Right ventricle myocardium superior (tissue), 1 donor: Measurements from ENCODE around the gene TMEM271. TPM values are rescaled to one million over a fixed set of nuclear protein-coding genes. Genes with fewer than 3 reads are reported as not detected.

Experiments used
- ATAC-seq: fragments of 200-7000 bp; cut with Tn5 transposase; one replicate; pipeline ENCODE4 v1.9.1; 2020; ENCODE audit warnings: mild to moderate bottlenecking; ENCODE audit not compliant: poor library complexity
- DNase-seq: peaks from one replicate; pipeline ENCODE4 v3.0.0-alpha.2; 2020
- intact Hi-C: fragments of 100-400 bp; cut with DNase I; formaldehyde crosslinking; loops from one replicate; pipeline ENCODE4 v1.11.2; 2022
- total RNA-seq: library from RNA; stranded (reverse); fragmentation: NEBNext Ultra II Directional; extraction: Animal tissue kit (Norgen Biotek cat#: 25700); gene quantifications from one replicate; pipeline ENCODE4 v1.2.1, GENCODE V29; 2021
- donor health status: DM: no; HTN: yes; CAD: no; lungs with severe emphysema.

The TMEM271 gene
- total RNA-seq, 1 donor from 2014 or later: not detected

DNA sequence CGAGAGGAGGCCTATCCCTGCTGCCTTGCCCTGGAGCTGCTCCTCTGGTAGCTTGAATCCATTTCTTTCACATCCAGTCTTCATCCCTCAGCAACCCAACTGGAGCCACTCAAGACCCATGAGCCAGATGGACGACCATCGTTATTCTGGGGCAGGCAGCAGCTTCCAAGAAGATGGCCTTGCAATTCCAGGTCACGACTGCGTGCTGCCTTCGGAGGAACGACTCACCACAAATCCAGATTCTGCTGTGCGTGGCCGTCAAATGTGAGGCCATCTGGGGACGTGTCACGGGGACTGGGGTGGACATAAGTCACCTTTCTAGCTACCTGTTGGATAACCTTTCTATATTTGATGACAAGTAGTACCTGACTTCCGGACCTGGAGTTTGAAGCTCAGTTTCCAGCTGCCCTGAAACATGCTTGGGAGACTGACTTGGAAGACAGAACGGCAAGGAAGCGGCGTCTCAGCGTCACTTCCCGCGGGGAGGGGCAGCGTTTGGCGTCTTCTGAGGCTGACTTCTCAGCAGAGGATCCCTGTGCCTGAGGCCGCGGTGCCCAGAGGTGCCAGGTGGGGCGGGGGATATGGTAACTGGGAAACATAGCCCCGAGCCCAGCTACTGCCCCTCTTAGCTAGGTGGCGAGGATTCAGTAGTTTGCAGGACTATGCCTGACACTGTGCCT is 11.7 kb upstream of the TMEM271 start:
- DNase-seq (no peak), ATAC-seq (no peak)
- intact Hi-C loops: no loop called here

DNA sequence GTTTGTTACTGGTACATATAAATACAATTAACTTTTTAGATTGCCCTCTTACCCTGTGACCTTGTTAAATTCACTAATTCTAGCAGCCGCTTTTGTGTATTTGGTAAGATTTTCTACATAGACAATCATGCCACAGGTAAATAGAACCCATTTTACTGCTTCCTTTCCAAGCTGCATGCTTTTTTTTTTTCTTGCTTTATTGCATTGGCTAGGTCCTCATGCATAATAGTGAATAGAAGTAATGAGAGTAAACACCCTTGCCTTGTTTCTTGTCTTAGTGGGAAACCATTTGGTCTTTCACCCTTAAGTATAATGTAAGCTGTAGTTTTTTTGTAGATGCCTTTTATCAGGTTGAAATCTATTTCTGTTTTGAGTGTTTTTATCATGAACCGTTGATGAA is 7.7 kb upstream of the TMEM271 start:
- DNase-seq: no peak
- intact Hi-C loops: no loop called here
- ATAC-seq: no peak

DNA sequence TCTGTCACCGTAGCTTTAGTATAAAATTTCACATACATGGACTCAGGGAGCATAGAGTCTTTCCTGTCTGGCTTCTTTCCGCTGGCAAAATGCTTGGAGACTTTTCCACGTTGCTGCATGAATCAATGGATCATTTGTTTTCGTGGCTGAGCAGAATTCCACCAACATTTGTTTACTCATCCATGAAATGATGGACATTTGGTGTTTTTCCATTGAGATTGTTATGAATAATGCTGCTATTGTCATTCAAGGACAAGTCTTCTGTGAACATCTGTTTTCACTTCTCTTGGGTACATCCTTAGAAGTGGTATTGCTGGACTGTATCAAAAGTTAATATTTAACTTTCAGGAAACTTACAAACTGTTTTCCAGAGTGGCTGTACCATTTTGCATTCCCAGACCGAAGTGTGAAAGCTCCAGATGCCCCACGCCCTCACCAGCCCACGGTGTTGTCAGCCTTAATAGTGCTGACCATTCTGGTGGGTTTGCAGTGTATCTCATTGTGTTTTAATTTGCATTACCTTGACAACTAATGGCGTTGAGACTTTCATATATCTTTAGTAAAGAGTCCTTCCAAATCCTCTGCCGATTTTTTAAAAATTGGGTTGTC is 5.8 kb upstream of the TMEM271 start:
- intact Hi-C loops: no loop called here
- DNase-seq: no peak
- no peak for ATAC-seq

DNA sequence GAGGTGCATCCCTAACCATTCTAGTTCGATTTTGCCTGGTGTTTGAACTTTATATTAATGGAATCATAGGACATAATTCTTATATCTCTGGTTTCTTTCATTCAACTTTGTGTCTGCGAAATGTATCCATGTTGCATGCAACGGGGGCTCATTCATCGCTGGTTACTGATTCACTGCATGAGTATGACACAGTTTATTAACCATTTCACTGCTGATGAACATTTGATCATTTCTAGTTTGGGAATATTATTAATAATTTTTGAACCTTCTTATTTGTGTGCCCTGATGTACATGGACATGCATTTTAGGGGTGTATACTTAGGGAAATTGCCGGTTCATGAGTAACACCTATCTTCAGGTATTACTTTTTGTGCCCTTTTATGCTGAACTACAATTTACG is 5.1 kb upstream of the TMEM271 start:
- DNase-seq (no peak), ATAC-seq (no peak)
- intact Hi-C loops: no loop called here

DNA sequence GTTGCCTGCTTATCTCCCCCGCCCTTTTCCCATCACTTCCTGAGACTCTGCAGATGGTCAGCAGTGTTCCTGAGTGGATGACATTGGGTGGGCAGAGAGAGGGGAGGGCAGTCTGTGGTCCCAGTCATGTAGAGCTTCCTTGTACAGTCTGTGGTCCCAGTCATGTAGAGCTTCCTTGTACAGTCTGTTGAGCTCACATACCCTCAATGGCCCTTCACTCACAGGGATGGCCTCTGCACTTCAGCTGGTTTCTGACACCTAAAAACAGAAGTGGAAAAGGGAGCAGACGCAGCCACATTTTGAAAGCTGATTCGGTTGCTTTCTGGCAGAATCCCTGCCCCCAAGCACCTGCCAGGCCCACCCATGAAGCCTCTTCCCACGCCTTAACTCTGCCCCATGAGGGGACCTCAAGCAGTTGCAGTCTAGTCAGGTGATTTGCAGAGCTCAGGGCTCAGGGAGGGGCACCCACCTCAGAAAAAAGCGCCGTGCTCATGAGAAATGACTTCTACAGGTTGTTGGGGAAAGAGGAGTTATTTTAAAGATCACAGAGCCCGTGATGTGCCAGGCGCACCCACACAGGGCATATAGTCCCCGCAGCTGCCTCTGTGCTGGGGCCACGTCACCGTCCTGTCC is 3.6 kb upstream of the TMEM271 start:
- intact Hi-C loops: no loop called here
- DNase-seq (peak; percentile 17), ATAC-seq (no peak)

DNA sequence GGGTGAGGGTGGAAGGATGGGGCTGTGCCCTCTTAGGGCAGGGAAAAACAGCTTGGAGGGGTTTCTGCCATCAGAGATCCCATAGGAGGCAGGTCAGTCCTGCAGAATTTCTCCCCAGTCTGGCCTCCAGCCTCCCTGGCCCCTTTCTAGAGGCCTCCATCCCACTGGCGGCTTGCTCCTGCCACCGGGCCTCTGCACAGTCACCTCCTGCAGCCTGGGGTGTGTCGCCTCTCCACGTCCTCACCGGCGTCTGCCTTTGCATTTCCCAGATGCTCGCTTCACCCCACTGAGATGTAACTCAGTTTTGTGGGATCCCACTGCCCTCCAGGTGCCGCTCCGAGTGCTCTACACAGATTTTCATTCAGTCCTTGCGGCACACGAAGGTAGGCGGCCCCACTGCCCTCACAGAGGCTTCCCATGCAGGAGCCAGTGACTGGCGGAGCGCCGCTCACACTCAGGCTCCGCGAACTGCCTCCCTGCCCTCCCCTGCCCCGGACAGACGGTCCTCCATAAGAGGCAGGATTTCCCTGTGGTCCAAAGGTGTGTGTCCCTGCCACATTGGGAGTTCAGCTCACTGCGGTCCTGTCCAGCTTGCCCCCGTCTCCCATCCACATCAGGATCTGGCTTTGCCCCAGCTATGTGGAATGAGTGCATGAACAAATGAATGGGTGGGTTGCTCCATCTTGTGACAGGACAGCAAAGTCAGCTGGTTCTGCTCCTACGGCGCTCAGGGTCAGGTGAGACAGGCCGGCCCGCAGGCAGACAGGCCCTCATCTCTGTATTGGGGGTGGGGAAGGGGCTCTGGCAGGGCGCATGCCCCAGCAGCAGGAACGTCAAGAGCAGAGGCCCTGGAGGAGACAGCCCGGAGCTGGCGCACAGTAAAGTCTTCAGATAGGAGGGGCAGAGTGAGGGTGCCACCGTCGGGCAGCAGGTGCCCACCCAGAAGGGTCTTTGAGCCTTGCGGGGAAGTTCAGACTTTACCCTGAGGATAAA is 2.7 kb upstream of the TMEM271 start:
- ATAC-seq (no peak), DNase-seq (peak; percentile 31)
- intact Hi-C loops: no loop called here

DNA sequence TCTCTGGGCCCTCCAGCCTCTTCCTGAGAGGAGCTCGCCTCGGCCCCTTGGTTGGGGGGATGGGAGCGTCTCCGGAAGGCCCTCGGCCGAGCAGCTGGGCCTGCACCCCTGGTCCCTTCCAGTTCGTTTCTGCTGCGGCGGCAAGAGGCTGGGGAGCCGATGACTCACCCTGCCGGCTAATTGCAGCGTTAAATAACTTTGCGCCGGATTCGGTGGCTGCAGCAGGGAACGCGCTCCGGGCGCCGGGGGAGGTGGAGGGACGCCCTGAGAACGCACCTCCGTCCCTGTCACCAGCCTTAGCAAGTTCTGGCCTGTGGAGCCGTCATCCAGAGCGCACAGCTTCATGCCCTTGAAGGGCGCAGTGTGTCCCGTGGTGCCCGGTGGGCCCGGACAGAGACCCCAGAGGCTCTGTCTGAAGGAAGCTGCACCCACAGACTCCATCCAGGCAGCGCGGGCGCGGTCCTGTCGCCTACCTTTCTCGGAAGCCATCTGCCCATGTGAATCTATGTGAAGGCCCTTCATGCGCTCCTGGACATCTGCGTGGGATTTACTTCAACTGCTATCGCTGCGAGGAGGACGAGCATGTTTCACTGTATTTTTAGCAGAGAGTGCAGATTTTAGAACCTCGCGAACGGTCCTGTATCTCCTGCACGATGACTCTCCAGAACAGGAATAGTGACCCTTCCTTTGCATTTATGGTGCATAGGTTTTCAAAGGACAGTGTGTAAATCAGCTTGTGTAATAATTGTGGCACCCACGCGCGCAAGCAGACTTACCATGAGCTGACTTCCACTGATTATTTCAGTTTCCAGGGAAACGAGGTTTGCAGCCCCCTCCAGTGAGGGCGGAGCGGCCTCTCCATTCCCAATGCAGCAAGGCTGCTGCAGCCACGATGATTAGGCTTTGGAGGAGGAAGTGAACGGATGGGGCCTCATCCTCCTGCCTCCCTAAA is 1.7 kb upstream of the TMEM271 start:
- ATAC-seq (no peak), DNase-seq (peak; percentile 32)

DNA sequence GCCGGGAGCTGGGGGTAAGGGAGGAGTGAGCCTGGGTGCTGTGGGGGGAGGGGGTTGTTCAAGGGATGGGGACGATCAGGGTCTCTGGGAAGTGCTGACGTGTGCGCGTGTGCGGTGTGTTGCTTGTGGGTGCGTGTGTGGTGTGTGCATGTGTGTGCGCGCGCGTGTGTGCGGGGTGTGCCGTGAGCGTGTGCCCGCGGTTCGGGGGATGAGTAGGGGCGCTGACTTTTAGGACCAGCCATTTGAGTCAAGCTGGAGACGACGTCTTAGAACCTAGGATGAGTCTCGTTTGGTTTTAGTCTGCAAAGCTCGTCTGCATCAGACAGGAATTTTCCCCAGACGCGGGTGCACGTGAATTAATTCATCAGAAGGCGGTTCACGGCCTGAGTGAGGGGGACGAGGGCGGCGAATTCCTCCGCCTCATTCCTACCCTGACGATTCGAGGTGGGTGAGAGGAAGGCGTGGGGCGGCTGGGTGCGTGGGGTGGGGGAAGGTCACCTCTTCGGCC is 950 bp upstream of the TMEM271 start:
- intact Hi-C loops: no loop called here
- no peak for ATAC-seq
- peak; percentile 20 for DNase-seq

More for the DNA sequence above, 1.7 kb upstream of the TMEM271 start:
- intact Hi-C loops: no loop called here

DNA sequence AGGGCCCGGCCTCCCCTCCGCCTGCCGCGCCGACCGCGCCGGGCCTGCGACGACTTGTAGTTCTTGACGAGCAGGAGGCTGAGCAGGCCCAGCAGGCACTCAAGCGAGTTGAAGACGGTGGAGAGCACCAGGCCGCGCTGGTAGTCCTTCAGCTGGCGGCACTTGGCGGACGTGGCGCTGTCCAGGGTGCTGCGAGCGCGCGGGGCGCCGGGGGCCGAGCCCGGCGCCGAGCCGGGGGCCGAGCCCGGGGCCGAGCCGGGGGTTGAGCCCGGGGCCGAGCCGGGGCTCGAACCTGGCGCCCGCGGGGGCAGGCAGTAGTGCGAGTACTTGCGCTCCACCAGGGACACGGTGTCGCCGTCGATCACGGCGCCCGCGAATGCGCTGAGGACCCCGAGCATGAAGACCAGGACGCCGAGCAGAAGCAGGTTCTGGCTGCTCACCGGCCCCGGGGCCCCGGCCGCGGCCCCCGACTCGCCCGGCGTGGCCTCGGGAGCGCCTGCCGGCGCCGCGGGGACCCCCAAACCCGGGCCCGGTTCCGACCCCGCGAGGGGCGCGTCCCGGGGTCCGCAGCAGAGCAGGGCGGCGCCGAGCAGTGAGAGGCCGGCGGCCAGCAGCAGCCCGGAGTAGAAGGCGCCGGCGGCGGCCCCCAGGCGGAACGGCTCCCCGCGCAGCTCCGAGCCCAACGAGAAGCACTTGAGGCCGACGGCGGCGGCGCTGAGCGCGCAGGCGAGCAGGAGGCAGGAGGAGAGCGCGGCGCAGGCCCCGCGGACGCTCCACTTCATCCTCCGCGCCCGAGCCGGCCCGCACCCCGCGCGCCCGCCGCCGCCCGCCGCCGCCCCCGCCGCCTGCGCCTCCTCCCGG is 584 bp downstream of the TMEM271 start:
- ATAC-seq: peak; percentile 46
- DNase-seq: peak; percentile 47

DNA sequence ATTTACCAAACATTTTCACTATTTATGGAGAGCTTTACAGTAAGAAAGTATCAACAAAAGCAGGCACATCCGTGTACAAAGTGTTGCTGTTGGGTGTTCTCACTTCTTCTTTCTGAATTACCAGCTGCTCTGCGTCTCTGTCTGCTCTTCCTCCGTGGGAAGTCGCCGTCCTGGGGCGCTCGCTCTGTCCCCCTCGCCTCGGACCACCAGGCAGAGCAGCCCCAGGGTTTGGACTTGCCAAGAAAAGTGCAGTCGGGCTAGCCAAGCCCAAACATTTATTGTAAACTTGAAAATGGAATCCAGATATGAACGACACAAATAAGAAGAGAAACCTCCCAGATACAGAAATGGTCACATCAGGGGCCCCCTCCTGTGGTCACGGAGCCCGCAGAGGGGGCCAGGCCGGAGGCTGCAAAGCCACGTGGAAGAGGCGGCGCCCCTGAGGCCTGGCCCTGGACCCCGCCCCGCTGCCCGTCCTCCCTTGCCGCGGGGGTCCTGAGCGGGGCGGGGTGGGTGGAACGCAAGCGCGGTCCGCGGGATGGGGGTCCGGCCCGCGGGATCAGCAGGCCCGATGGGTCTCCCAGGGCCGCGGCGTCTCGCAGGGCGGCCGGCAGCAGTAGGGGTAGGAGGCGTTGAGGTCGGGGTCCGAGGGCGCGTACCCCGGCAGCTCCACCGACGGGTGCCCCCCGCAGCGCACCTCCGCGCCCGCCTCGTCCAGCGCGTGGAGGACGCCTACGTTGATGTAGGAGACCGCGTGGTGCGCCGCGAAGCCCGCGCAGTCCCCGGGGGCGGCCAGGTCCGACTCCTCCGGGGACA is 1.5 kb downstream of the TMEM271 start:
- DNase-seq (peak; percentile 22), ATAC-seq (no peak)
- intact Hi-C loops: no loop called here

More for the DNA sequence above, 584 bp downstream of the TMEM271 start:
- intact Hi-C loops: no loop called here

DNA sequence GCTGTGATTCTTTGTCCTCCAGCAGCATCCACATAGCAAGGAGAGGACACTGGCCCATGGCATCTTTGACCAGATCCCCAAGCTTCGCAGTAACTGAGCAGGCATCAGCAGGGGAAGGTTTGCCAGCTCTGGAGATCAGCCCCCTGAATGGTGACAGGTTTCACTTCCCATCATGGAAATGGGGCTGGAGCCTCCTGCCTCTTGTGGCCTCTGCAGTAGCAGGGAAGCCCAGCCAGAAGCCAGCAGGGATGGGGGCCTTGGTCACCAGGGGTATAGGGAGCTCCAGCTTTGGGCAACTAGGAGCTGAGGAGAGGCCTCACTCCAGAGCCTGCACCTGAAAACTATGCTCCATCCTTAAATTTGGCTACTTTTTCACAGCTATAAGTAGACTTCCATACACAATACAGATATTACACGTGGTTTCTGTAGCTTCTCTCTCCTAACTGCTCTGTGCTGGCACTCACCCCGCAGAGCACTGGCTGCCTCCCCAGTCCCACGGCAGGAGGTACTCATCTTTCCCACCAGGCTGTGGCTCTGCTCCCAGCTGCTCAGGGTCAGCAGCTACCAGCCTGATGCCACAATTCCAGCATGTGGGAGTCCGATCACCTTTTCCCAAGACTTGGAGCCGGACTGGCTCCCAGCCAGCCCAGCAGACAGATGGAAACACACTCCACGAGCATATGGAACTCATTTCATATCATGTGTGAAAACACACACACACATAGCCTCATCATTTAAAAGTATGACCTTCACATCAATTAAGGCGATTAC is 2.8 kb downstream of the TMEM271 start:
- DNase-seq (no peak), ATAC-seq (no peak)
- intact Hi-C loops: no loop called here

DNA sequence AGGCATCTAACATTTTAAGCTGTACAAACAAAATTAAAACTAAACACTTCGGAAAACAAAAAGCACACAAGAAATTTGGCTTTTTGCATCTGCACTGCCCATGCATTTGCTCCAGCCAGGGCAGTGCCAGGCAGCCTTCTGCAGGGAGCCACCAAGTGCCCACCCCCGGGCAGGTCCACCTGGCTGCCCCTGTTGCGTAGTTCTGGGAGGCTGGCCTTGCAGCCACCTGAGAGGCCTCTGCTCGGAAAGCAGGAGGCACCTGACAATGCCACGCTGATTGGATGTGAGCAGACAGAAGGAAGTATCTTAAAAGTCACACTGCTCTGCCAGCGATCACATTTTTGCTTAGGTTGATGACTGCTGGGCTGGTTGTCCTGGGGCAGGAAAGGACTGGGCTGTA is 3.5 kb downstream of the TMEM271 start:
- intact Hi-C loops: no loop called here
- ATAC-seq: no peak
- no peak for DNase-seq

DNA sequence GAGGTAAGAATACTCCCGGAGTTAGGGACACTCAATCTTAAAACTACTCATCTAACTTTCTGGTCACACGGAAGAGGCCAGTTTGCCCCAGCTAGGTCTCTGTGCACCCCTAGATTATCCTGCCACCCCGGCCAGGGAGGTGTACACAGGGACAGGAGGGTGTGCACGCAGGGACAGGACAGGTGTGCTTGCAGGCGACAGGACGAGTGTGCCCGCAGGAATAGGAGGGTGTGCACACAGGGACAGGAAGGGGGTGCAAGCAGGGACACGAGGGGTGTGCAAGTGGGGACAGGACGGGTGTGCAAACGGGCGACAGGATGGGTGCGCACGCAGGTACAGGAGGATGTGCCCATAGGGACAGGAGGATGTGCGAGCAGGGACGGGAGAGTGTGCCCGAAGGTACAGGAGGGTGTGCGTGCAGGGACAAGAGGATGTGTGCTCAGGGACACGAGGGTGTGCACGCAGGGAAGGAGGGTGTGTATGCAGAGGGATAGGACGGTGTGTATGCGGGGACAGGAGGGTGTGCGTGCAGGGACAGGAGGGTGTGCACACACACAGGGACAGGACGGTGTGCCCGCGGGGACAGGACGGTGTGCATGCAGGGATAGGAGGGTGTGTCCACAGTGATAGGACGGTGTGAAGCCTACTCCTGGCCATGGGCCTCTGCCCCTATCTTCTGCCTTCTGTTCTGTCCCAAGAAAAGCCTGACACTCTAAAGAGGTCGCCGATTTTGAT is 4.1 kb downstream of the TMEM271 start:
- intact Hi-C loops: no loop called here
- DNase-seq (no peak), ATAC-seq (no peak)

DNA sequence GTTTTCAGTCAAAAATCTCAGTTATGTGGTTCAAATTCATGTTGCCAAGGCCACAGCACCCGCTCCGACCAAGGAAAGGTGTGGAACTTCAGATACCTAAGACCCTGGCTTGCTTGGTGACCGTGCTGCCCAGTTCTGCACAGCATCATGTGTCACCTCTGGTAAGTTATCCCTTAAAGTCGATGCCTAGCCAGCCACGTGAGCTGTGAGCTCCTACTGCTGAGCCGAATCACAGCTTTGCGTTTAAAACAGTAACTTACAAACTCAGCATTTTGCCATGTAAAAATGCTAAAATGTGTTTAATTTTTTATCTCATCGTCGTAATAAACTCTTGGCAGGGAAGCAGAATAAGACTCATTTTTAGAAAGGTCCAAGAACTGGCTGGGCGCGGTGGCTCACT is 5.3 kb downstream of the TMEM271 start:
- DNase-seq (no peak), ATAC-seq (no peak)
- intact Hi-C loops: no loop called here
